SKM-1 (cell line): ENCODE data around the gene ICA1.

Experiments used
- DNase-seq: peaks from one replicate; lab custom pipeline; 2025; ENCODE audit not compliant: unreplicated experiment; lab: John Stamatoyannopoulos, UW

ICA1 gene

GRCh38 chr7:8135417-8135816 lies 126.5 kb downstream of the ICA1 start:
- DNase-seq, result no peak

- DNase-seq, result no peak
Observed at GRCh38 chr7:8134089-8134733, 127.8 kb downstream of the ICA1 start.

GRCh38 chr7:8133188-8133848 lies 128.6 kb downstream of the ICA1 start:
- DNase-seq, result no peak

GRCh38 chr7:8131694-8132605 lies 130.0 kb downstream of the ICA1 start:
- DNase-seq, result no peak

- DNase-seq, result no peak
Observed at GRCh38 chr7:8130663-8131062, 131.3 kb downstream of the ICA1 start.

GRCh38 chr7:8129318-8129659 lies 132.7 kb downstream of the ICA1 start:
- DNase-seq, result no peak

GRCh38 chr7:8128449-8129317 lies 133.3 kb downstream of the ICA1 start:
- no peak for DNase-seq

- DNase-seq, result no peak
Observed at GRCh38 chr7:8126601-8127167, 135.3 kb downstream of the ICA1 start.

GRCh38 chr7:8125680-8126444 lies 136.1 kb downstream of the ICA1 start:
- peak; percentile 62 for DNase-seq

GRCh38 chr7:8121243-8121642 lies 140.7 kb downstream of the ICA1 start:
- DNase-seq, result no peak

- no peak for DNase-seq
Observed at GRCh38 chr7:8120390-8121058, 141.4 kb downstream of the ICA1 start.

GRCh38 chr7:8119262-8119661 lies 142.7 kb downstream of the ICA1 start:
- no peak for DNase-seq

- no peak for DNase-seq
Observed at GRCh38 chr7:8117195-8117594, 144.8 kb downstream of the ICA1 start.

- DNase-seq, result no peak
Observed at GRCh38 chr7:8115547-8116402, 146.2 kb downstream of the ICA1 start.

GRCh38 chr7:8114175-8114574 lies 147.8 kb downstream of the ICA1 start:
- DNase-seq, result no peak

GRCh38 chr7:8113184-8113583 lies 148.8 kb downstream of the ICA1 start:
- no peak for DNase-seq

GRCh38 chr7:8112685-8113084 lies 149.3 kb downstream of the ICA1 start:
- DNase-seq, result no peak

GRCh38 chr7:8111282-8111960 lies 150.5 kb downstream of the ICA1 start:
- no peak for DNase-seq
